Esophagus (tissue), 2 donors: ENCODE data around the gene ZP1. TPM values are rescaled to one million over a fixed set of nuclear protein-coding genes. Genes with fewer than 3 reads are reported as not detected.

Experiments
- H3K27ac ChIP-seq, 2 donors: one replicate each; pipeline ENCODE4 v1.5.1; 2013; ENCODE audit warnings: low read depth in 2 of 2, mild to moderate bottlenecking in 2 of 2, inconsistent platforms in 1 of 2, low read length in 1 of 2, moderate library complexity in 1 of 2
- H3K27me3 ChIP-seq, 2 donors: one replicate each; pipeline ENCODE4 v1.6.1; 2013; ENCODE audit warnings: low read length in 2 of 2, control low read depth in 1 of 2, mild to moderate bottlenecking in 1 of 2; ENCODE audit not compliant: insufficient read depth in 2 of 2, control insufficient read depth in 1 of 2
- H3K36me3 ChIP-seq, 2 donors: one replicate each; pipeline ENCODE4 v1.6.1; 2013; ENCODE audit warnings: low read length in 1 of 2; ENCODE audit not compliant: control insufficient read depth in 2 of 2, insufficient read depth in 2 of 2
- H3K4me1 ChIP-seq, 2 donors: one replicate each; pipeline ENCODE4 v1.6.1; 2013; ENCODE audit warnings: low read length in 1 of 2; ENCODE audit not compliant: control insufficient read depth in 2 of 2, insufficient read depth in 2 of 2
- H3K4me3 ChIP-seq, 2 donors: one replicate each; pipeline ENCODE4 v1.5.1; 2013; ENCODE audit warnings: low read length in 2 of 2, mild to moderate bottlenecking in 2 of 2, low read depth in 1 of 2, moderate library complexity in 1 of 2
- H3K9me3 ChIP-seq, 2 donors: one replicate each; pipeline ENCODE4 v1.6.1; 2013; ENCODE audit warnings: mild to moderate bottlenecking in 2 of 2, low read depth in 1 of 2, low read length in 1 of 2, moderate library complexity in 1 of 2; ENCODE audit not compliant: control insufficient read depth in 2 of 2, insufficient read depth in 1 of 2
- WGBS, 2 donors: extraction: QIAGEN DNeasy Blood & Tissue Kit; methylation state at CpG; one replicate each; pipeline ENCODE4 v1.1.7; 2013; 5-methylcytosine and 5-hydroxymethylcytosine counted together
- polyA plus RNA-seq, 2 donors: library from polyadenylated mRNA; stranded (reverse); fragments of 200-250 nt; gene quantifications; one replicate each; pipeline ENCODE4 v1.2.3, GENCODE V29; 2013
- donor health status: healthy with polysubstance abuse.
- donor health status: Bipolar disorder and iron deficiency.

ZP1 gene
- polyA plus RNA-seq, 2 donors, result 0.06 to 0.08 TPM

DNA sequence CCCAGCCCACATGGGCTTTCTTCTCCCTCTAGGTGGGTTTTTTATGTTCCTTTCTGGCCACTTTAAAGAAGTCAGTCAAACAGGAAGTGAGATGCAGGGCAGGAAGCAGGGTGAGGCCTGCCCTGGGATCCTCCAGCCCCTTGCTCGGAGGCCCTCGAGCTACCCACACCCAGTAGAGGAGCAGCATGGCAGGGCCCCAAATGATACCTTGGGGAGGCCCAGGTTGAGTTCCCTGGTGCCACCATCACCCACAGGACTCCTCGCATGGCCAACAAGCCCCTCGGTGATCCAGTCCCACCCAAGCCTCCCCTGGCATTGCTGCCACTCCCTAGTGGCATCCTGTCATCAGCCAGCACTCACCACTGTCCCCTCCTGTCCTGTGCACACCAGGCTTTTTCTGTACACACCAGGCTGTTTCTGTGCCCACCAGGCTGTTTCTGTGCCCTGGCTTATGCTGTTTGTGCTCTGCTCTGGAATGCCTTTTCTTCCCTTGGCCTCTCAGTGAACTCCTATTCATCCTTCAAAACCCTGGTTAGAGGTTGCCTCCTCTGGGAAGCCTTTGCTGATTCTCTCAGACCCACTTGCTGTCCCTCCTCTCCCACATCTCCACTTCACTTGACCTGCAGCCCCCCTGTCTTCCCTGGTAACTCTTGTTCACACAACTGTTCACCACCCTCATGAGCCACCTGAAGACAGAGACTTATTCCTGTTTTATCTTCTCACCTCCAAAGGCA lies 8.4 kb upstream of the ZP1 start:
- Histone ChIP-seq H3K27me3 (no peaks in the 10 kb centered on the region), H3K27ac (no peak overlapping the region), H3K9me3 (no peaks in the 10 kb centered on the region), H3K4me3 (no peak overlapping the region), H3K36me3 (no peaks in the 10 kb centered on the region), H3K4me1 (no peaks in the 10 kb centered on the region)
- 68 to 73% methylated on average over 4 of the region's 4 CpGs for WGBS, 2 donors

DNA sequence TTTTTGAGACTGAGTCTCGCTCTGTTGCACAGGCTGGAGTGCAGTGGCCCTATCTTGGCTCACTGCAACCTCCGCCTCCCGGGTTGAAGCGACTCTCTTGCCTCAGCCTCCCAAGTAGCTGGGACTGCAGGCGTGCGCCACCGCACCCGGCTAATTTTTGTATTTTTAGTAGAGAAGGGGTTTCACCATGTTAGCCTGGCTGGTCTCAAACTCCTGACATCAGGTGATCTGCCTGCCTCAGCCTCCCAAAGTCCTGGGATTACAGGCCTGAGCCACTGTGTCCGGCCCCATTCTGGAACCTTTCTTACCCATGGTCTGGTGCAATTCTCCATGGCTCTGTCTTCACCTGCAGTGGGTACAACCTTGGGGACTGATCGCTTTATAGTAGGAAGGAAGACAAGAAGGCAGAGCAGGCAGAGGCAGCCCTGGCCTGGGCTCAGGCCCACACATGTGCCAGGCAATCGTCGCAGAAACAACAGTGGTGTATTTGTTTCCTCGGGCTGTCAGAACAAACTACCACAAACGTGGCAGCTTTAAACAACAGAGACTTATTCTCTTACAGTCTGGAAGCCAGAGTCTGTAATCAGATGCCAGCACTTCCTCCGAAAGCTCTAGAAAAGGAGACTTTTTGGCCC lies 7.6 kb upstream of the ZP1 start:
- H3K27me3 ChIP-seq, result no peaks in the 10 kb centered on the region
- H3K27ac ChIP-seq, result no peak overlapping the region
- H3K36me3 ChIP-seq, result no peaks in the 10 kb centered on the region
- H3K4me1 ChIP-seq, result no peaks in the 10 kb centered on the region
- 84 to 85% methylated on average over 15 of the region's 15 CpGs for WGBS, 2 donors
- no peak overlapping the region for H3K4me3 ChIP-seq
- no peaks in the 10 kb centered on the region for H3K9me3 ChIP-seq

DNA sequence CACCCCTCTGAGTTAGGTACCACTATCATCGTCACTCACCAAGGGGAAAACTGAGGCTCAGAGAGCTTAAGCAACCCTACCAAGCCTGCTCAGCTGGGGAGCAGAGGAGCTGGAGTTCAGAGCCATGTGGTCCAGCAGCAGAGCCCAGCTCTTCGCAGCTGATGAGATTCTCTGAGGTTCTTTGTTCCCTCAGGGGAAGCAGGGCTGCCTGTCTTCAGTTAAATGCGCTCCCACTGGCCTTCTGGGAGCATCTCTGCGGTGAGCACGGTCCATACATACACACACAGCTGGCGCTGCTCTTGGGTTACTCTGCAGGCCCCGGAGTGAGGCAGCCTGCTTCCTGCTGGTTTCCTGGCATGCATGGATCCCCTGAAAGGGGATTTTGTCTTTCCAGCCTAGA lies 6.4 kb upstream of the ZP1 start:
- Histone ChIP-seq H3K27me3 (no peaks in the 10 kb centered on the region), H3K27ac (no peak overlapping the region), H3K9me3 (no peaks in the 10 kb centered on the region), H3K36me3 (no peaks in the 10 kb centered on the region), H3K4me3 (no peak overlapping the region), H3K4me1 (no peaks in the 10 kb centered on the region)
- 61 to 67% methylated on average over 7 of the region's 7 CpGs for WGBS, 2 donors

DNA sequence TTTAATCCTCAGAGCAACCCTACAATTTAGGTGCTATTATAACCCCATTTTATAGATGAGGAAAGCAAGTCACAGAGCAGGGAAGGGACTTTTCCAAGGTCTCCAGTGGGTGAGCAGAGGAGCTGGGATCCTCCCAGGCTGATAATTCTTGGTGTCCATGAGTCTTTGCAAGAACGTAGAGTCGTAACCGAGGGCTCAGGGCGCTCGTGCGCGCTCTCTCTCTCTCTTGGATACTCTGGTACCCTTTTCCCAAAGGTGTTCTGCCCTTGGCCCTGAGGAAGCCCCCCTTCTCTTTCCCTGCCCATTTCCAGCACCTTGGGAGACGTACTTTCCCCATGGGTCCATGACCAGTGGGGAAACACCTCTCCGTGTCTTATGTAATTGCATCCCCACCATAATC lies 5.2 kb upstream of the ZP1 start:
- no peaks in the 10 kb centered on the region for H3K27me3 ChIP-seq
- H3K27ac ChIP-seq, result no peak overlapping the region
- no peaks in the 10 kb centered on the region for H3K9me3 ChIP-seq
- no peaks in the 10 kb centered on the region for H3K36me3 ChIP-seq
- no peak overlapping the region for H3K4me3 ChIP-seq
- WGBS, 2 donors, result 91 to 93% methylated on average over 9 of the region's 9 CpGs
- peaks cover 3 to 4% of the 10 kb centered on the region in 2 donors for H3K4me1 ChIP-seq

DNA sequence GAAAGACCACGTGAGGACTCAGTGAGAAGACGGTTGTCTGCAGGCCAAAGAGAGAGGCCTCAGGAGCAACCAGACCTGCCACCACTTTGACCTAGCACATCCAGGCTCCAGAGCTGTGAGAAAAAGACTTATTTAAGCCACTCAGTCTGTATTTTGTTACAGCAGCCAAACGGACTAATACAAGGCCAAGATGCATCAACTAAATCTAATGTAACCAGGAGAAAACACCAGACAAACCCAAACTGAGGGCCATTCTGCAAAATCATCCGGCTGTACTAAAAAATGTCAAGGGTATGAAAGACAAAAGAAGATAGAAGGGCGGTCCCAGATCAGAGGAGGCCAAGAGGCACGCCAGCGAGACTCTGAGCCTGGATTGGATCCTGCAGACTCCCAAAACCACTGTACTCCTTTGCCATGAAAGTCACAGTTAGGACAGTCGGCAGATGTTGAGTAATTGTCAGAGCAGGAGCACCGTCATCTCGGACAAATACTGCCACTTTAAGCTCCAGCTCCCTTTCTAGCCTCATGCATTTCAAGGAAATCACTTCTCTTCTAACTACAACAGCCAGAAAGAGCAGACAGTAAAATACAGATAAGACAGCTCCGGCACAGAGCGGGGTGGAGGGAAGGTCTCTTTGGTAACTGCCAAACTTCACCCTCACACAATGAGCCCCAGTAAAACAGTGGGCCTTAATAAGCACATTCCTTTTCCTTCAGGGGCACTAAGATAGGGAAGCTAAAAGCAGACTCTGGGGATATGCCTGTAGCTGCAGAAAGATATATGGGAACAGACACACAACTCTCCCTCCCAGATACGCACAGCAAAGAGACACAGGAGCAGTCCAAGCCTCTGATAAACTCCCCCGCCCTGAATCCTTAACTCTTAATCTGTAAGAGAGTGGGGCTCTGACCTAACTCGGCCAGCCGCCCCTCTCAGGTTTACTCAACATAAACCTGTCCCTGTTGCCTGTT lies 3.5 kb upstream of the ZP1 start:
- H3K27ac ChIP-seq, result no peak overlapping the region
- H3K9me3 ChIP-seq, result no peaks in the 10 kb centered on the region
- WGBS, 2 donors, result 82 to 84% methylated on average over 16 of the region's 16 CpGs
- no peak overlapping the region for H3K4me3 ChIP-seq
- H3K27me3 ChIP-seq, result no peaks in the 10 kb centered on the region
- no peaks in the 10 kb centered on the region for H3K36me3 ChIP-seq
- H3K4me1 ChIP-seq, result peaks cover 3 to 6% of the 10 kb centered on the region in 2 donors

DNA sequence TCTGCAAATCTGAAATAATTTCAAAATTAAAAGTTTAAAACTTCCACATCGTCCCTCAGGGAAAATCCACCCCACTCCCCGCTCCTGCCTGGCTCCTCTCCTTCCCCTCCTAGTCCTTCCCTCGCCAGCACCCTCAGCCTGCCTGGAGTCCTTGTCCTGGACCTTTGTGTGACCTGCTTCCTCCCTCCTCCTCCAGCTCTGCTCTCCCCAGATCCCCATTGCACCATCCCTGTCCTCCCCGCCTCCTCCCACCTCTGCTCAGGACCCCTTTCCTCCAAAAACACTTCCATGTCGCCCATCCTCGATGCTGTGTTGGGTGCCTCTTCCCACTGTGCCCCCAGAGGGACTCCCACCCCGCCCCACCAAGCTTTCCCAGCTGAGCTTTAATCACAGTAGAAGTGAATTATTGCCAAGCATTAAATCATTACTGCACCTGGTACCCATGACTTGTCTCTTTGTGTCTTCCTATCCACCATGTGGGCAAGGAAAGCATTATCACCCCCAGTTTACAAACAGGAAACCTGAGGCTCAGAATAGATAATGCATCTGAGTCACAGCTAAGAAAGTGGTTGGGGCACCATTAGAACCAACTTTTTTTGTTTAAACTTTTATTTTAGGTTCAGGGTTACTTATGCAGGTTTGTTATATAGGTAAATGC lies 2.4 kb upstream of the ZP1 start:
- Histone ChIP-seq H3K4me1 (peaks cover 3 to 6% of the 10 kb centered on the region in 2 donors), H3K4me3 (no peak overlapping the region)
- WGBS, 2 donors, result 75 to 79% methylated on average over 7 of the region's 7 CpGs

DNA sequence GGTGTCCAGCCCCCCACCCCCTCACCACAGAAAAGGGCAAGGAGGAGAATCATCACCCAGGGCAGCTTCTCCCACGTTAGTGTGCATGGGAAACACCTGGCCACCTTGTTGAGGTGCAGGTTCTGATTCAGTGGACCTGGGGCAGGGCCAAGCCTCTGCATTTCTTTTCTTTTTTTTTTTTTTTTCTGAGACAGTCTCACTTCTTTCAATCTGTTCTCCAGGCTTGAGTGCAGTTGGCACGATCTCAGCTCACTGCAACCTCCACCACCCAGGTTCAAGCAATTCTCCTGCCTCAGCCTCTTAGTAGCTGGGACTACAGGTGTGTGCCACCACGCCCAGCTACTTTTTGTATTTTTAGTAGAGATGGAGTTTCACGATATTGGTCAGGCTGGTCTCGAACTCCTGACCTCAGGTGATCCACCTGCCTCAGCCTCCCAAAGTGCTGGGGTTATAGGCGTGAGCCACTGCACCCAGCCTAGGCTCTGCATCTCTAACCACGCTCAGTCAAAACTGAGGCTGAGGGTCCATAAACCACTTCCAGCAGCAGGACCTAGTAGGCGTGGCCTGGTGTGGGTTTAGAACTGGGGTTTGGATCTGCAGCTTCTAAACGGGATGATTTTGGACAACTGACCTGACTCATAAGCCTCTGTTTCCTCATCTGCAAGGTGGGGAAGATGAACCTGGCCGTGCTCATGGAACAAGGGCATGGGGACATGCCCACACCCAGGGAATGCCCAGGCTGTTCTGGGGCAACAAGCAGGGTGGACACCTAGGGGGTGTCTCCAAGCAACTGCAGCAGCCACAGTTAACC lies 734 bp downstream of the ZP1 start:
- Histone ChIP-seq H3K4me3 (no peak overlapping the region), H3K27ac (no peak overlapping the region), H3K36me3 (no peaks in the 10 kb centered on the region), H3K4me1 (peaks cover 3 to 7% of the 10 kb centered on the region in 2 donors), H3K27me3 (no peaks in the 10 kb centered on the region), H3K9me3 (no peaks in the 10 kb centered on the region)
- WGBS, 2 donors, result 76 to 80% methylated on average over 10 of the region's 10 CpGs

More for the DNA sequence above, 2.4 kb upstream of the ZP1 start:
- H3K27me3 ChIP-seq, result no peaks in the 10 kb centered on the region
- H3K36me3 ChIP-seq, result no peaks in the 10 kb centered on the region
- no peak overlapping the region for H3K27ac ChIP-seq
- H3K9me3 ChIP-seq, result no peaks in the 10 kb centered on the region

DNA sequence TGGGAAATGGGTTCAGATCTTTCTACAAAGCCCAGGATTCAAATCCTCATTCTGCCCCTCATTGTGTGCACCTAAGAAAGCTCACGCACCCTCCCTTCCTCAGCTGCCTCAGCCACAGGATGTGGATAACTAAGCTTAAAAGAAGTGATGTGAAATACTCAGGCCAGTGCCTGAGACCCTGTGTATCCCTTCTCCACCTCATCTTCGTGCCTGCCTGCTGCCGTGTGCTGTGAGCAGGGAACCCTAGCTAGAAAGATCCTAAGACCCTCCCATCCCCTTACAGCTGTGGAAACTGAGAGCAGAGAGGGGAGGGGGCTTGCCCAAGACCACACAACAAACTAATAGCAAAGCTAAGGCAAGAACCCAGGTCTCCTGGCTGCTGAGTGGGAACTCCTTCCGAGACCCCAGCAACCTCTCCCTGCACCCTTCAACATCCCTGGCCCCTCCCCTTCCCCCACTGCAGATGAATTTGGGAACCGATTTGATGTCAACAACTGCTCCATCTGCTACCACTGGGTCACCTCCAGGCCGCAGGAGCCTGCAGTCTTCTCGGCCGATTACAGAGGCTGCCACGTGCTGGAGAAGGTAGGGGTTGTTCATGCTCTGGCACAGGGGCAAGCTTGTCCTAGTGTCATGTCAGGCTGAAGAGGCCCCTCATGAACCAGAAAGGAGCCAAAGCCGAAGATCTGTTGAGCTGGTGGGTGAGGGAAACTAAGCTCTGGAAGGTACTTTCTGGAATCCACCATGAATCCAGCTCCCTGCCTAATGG lies 1.5 kb downstream of the ZP1 start:
- peaks cover 3 to 10% of the 10 kb centered on the region in 2 donors for H3K4me1 ChIP-seq
- H3K9me3 ChIP-seq, result no peaks in the 10 kb centered on the region
- 77 to 80% methylated on average over 10 of the region's 10 CpGs for WGBS, 2 donors
- H3K36me3 ChIP-seq, result no peaks in the 10 kb centered on the region
- H3K4me3 ChIP-seq, result no peak overlapping the region
- H3K27ac ChIP-seq, result no peak overlapping the region
- no peaks in the 10 kb centered on the region for H3K27me3 ChIP-seq
